Lower lobe of right lung (tissue), 2 donors: Measurements from ENCODE around the gene TSSK6. TPM values are rescaled to one million over a fixed set of nuclear protein-coding genes. Genes with fewer than 3 reads are reported as not detected.

Experiments
- ATAC-seq, 2 donors: fragments of 200-7000 bp; cut with Tn5 transposase; one replicate each; pipeline ENCODE4 v1.9.1; 2020 to 2022; ENCODE audit warnings: mild to moderate bottlenecking in 2 of 2, moderate library complexity in 2 of 2
- DNase-seq: peaks from one replicate; pipeline ENCODE4 v3.0.0-alpha.2; 2020
- H3K27ac ChIP-seq: fragments of 200-600 bp; one replicate; pipeline ENCODE4 v1.8.0; 2022
- H3K27me3 ChIP-seq: fragments of 200-600 bp; one replicate; pipeline ENCODE4 v1.8.0; 2022; ENCODE audit warnings: low read depth
- H3K36me3 ChIP-seq: fragments of 200-600 bp; one replicate; pipeline ENCODE4 v1.8.0; 2022; ENCODE audit warnings: mild to moderate bottlenecking
- H3K4me1 ChIP-seq: fragments of 200-600 bp; one replicate; pipeline ENCODE4 v1.8.0; 2022
- H3K4me3 ChIP-seq: fragments of 200-600 bp; one replicate; pipeline ENCODE4 v1.8.0; 2022; ENCODE audit warnings: mild to moderate bottlenecking
- H3K9me3 ChIP-seq: fragments of 200-600 bp; one replicate; pipeline ENCODE4 v1.8.0; 2022
- CTCF ChIP-seq: fragments of 200-600 bp; IDR thresholded peaks from one replicate; pipeline ENCODE4 v1.8.0; 2022; ENCODE audit warnings: antibody characterized with exemption, mild to moderate bottlenecking
- intact Hi-C: fragments of 100-400 bp; cut with DNase I; formaldehyde crosslinking; loops from one replicate; pipeline ENCODE4 v1.11.0; 2022
- total RNA-seq: library from RNA; stranded (reverse); fragmentation: NEBNext Ultra II Directional; extraction: Animal tissue kit (Norgen Biotek cat#: 25700); gene quantifications from one replicate; pipeline ENCODE4 v1.2.1, GENCODE V29; 2021
- donor health status: DM: no; HTN: yes; CAD: no; lungs with severe emphysema.

TSSK6 gene
- total RNA-seq, 1 donor from 2014 or later: 2.9 TPM

GRCh38 chr19:19495614-19496603 is 19.4 kb downstream of the TSSK6 start:
- no peaks in the 10 kb centered on the region for H3K4me1 ChIP-seq
- no peak overlapping the region for H3K4me3 ChIP-seq
- DNase-seq (no peak), ATAC-seq (no peak)
- H3K9me3 ChIP-seq: no peaks in the 10 kb centered on the region
- peaks cover 94% of the 10 kb centered on the region for H3K36me3 ChIP-seq
- no peaks in the 10 kb centered on the region for H3K27me3 ChIP-seq
- intact Hi-C loops: loop anchor here (10.0 kb wide), 1 partner anchor 131 kb away; no protein-coding TSS in a partner anchor
- no peak for TF ChIP-seq CTCF
- no peak overlapping the region for H3K27ac ChIP-seq

GRCh38 chr19:19493841-19494546 is 21.4 kb downstream of the TSSK6 start:
- DNase-seq: no peak
- H3K9me3 ChIP-seq: no peaks in the 10 kb centered on the region
- H3K27me3 ChIP-seq: no peaks in the 10 kb centered on the region
- no peak for ATAC-seq
- H3K4me3 ChIP-seq: no peak overlapping the region
- no peak overlapping the region for H3K27ac ChIP-seq
- H3K36me3 ChIP-seq: peaks cover 75% of the 10 kb centered on the region
- H3K4me1 ChIP-seq: peaks cover 18% of the 10 kb centered on the region
- no peak for TF ChIP-seq CTCF
- intact Hi-C loops: loop anchor here (10.0 kb wide), 1 partner anchor 129 kb away; no protein-coding TSS in a partner anchor

GRCh38 chr19:19492026-19492610 is 23.2 kb downstream of the TSSK6 start:
- Histone ChIP-seq H3K9me3 (no peaks in the 10 kb centered on the region), H3K4me1 (peaks cover 36% of the 10 kb centered on the region), H3K36me3 (peaks cover 56% of the 10 kb centered on the region), H3K27ac (no peak overlapping the region), H3K4me3 (no peak overlapping the region), H3K27me3 (no peaks in the 10 kb centered on the region)
- ATAC-seq (no peak), DNase-seq (no peak)
- intact Hi-C loops: loop anchor here (10.0 kb wide), 1 partner anchor 127 kb away; no protein-coding TSS in a partner anchor
- TF ChIP-seq CTCF: no peak

- intact Hi-C loops: loop anchor here (10.0 kb wide), 1 partner anchor 127 kb away; no protein-coding TSS in a partner anchor
- Histone ChIP-seq H3K4me1 (peaks cover 42% of the 10 kb centered on the region), H3K36me3 (peaks cover 50% of the 10 kb centered on the region), H3K27ac (no peak overlapping the region), H3K27me3 (no peaks in the 10 kb centered on the region), H3K9me3 (no peaks in the 10 kb centered on the region), H3K4me3 (no peak overlapping the region)
- no peak for TF ChIP-seq CTCF
- DNase-seq (no peak), ATAC-seq (no peak)
Measured at GRCh38 chr19:19491321-19492025, 23.9 kb downstream of the TSSK6 start.
